Effector memory CD8-positive, alpha-beta T cell (primary cell): ENCODE measurements around the gene PREB.
"Not testable (repeated sequence)": the region's sequence is repeated elsewhere in the genome, so short reads cannot be mapped to it uniquely, and the experiment has no call there.

ENCODE experiments used
- ATAC-seq: fragments of 150-1000 bp; cut with Tn5 transposase; replicated peaks from 2 replicates; pipeline ENCODE4 v1.10.0; 2021; ENCODE audit warnings: mild to moderate bottlenecking, moderate library complexity
- DNase-seq, 3 experiments: peaks; one replicate each; pipeline ENCODE4 v3.0.0; 2021
- H3K27ac Mint-ChIP-seq, 2 donors: one replicate each; pipeline ENCODE4 v1.8.0; 2022; ENCODE audit warnings: mild to moderate bottlenecking in 2 of 2, mixed read lengths in 2 of 2, moderate library complexity in 2 of 2
- H3K27me3 Mint-ChIP-seq, 2 donors: one replicate each; pipeline ENCODE4 v1.8.0; 2022; ENCODE audit warnings: mixed read lengths in 2 of 2
- H3K36me3 Mint-ChIP-seq: one replicate; pipeline ENCODE4 v1.8.0; 2022; ENCODE audit warnings: mild to moderate bottlenecking, moderate library complexity, mixed read lengths; ENCODE audit not compliant: insufficient read depth
- H3K4me1 Mint-ChIP-seq, 2 donors: one replicate each; pipeline ENCODE4 v1.8.0; 2022; ENCODE audit warnings: low read depth in 2 of 2, mixed read lengths in 2 of 2
- H3K4me3 Mint-ChIP-seq, 2 donors: one replicate each; pipeline ENCODE4 v1.8.0; 2022; ENCODE audit warnings: mild to moderate bottlenecking in 2 of 2, mixed read lengths in 2 of 2, moderate library complexity in 2 of 2
- H3K9me3 Mint-ChIP-seq, 2 donors: one replicate each; pipeline ENCODE4 v1.8.0; 2022; ENCODE audit warnings: mixed read lengths in 2 of 2

PREB gene

GRCh38 chr2:27128668-27129571 is 5.5 kb downstream of the PREB start:
- Mint-ChIP-seq H3K4me1 (peaks cover 17 to 24% of the 10 kb centered on the region in 2 donors), H3K4me3 (no peak overlapping the region), H3K27ac (no peak overlapping the region)

GRCh38 chr2:27127883-27128667 is 6.4 kb downstream of the PREB start:
- Mint-ChIP-seq H3K9me3 (no peaks in the 10 kb centered on the region), H3K4me3 (no peak overlapping the region), H3K27ac (no peak overlapping the region), H3K4me1 (peaks cover 14 to 21% of the 10 kb centered on the region in 2 donors), H3K36me3 (peaks cover 8% of the 10 kb centered on the region), H3K27me3 (no peaks in the 10 kb centered on the region)
- ATAC-seq: no peak
- DNase-seq: no peak

More at GRCh38 chr2:27128668-27129571, 5.5 kb downstream of the PREB start:
- no peaks in the 10 kb centered on the region for H3K27me3 Mint-ChIP-seq
- no peaks in the 10 kb centered on the region for H3K9me3 Mint-ChIP-seq
- H3K36me3 Mint-ChIP-seq: peaks cover 15% of the 10 kb centered on the region
- no peak for DNase-seq
- ATAC-seq: no peak

GRCh38 chr2:27126252-27126710 is 8.2 kb downstream of the PREB start:
- H3K27me3 Mint-ChIP-seq: no peaks in the 10 kb centered on the region
- no peak for DNase-seq
- H3K9me3 Mint-ChIP-seq: no peaks in the 10 kb centered on the region
- H3K36me3 Mint-ChIP-seq: peaks cover 4% of the 10 kb centered on the region
- peaks cover 15 to 22% of the 10 kb centered on the region in 2 donors for H3K4me1 Mint-ChIP-seq
- H3K27ac Mint-ChIP-seq: no peak overlapping the region
- ATAC-seq: no peak
- no peak overlapping the region for H3K4me3 Mint-ChIP-seq

GRCh38 chr2:27125104-27125503 is 9.3 kb downstream of the PREB start:
- peak overlapping the region in 1 of 2 donors; percentile 84 for H3K27ac Mint-ChIP-seq
- peak overlapping the region in 1 of 2 donors; percentile 91 for H3K4me3 Mint-ChIP-seq
- H3K36me3 Mint-ChIP-seq: peaks cover 4% of the 10 kb centered on the region
- DNase-seq (no peak), ATAC-seq (no peak)
- no peaks in the 10 kb centered on the region for H3K9me3 Mint-ChIP-seq
- peaks cover 2 to 4% of the 10 kb centered on the region in 2 donors for H3K27me3 Mint-ChIP-seq
- peaks cover 15% of the 10 kb centered on the region in 2 donors for H3K4me1 Mint-ChIP-seq

- ATAC-seq (peak; percentile 91), DNase-seq (peak; percentile 54 to 58 (median 56))
- H3K27me3 Mint-ChIP-seq: peaks cover 13 to 20% of the 10 kb centered on the region in 2 donors
- peaks cover 15 to 19% of the 10 kb centered on the region in 2 donors for H3K4me1 Mint-ChIP-seq
- peak within 1 kb of the TSS; percentile 84 to 93 for H3K27ac Mint-ChIP-seq
- peaks cover 4% of the 10 kb centered on the region for H3K36me3 Mint-ChIP-seq
- no peaks in the 10 kb centered on the region for H3K9me3 Mint-ChIP-seq
- H3K4me3 Mint-ChIP-seq: peak within 1 kb of the TSS; percentile 91 to 97
Measured at GRCh38 chr2:27123302-27124150, 10.9 kb downstream of the PREB start, which contains the start of gene ABHD1. Gene ABHD1 (plus strand): TSS chr2:27123815. CDS start chr2:27123949, 134 bp downstream.

GRCh38 chr2:27122791-27123190 is 11.6 kb downstream of the PREB start:
- DNase-seq (no peak), ATAC-seq (no peak)
- Mint-ChIP-seq H3K9me3 (no peaks in the 10 kb centered on the region), H3K27ac (peak overlapping the region; percentile 84 to 93), H3K4me1 (peaks cover 15 to 19% of the 10 kb centered on the region in 2 donors), H3K27me3 (peaks cover 19 to 27% of the 10 kb centered on the region in 2 donors), H3K36me3 (peaks cover 4% of the 10 kb centered on the region), H3K4me3 (peak overlapping the region; percentile 91 to 97)

GRCh38 chr2:27121906-27122305 is 12.5 kb downstream of the PREB start:
- no peak overlapping the region for H3K27ac Mint-ChIP-seq
- H3K9me3 Mint-ChIP-seq: no peaks in the 10 kb centered on the region
- peaks cover 15 to 19% of the 10 kb centered on the region in 2 donors for H3K4me1 Mint-ChIP-seq

GRCh38 chr2:27119330-27119670 is 15.1 kb downstream of the PREB start:
- DNase-seq, H3K27ac Mint-ChIP-seq, ATAC-seq, H3K9me3 Mint-ChIP-seq, H3K36me3 Mint-ChIP-seq: not testable (repeated sequence)
- H3K4me3 Mint-ChIP-seq: peak overlapping the region in 1 of 2 donors; percentile 61
- peaks cover 15 to 19% of the 10 kb centered on the region in 2 donors for H3K4me1 Mint-ChIP-seq
- H3K27me3 Mint-ChIP-seq: peaks cover 26 to 50% of the 10 kb centered on the region in 2 donors

More at GRCh38 chr2:27121906-27122305, 12.5 kb downstream of the PREB start:
- Mint-ChIP-seq H3K36me3 (peaks cover 4% of the 10 kb centered on the region), H3K4me3 (no peak overlapping the region), H3K27me3 (peaks cover 22 to 36% of the 10 kb centered on the region in 2 donors)
- no peak for ATAC-seq
- DNase-seq: no peak

- H3K27ac Mint-ChIP-seq: no peak within 1 kb of the TSS
- H3K9me3 Mint-ChIP-seq: no peaks in the 10 kb centered on the region
- H3K36me3 Mint-ChIP-seq: peaks cover 4% of the 10 kb centered on the region
- H3K4me1 Mint-ChIP-seq: peaks cover 12 to 15% of the 10 kb centered on the region in 2 donors
- DNase-seq (no peak), ATAC-seq (no peak)
- H3K4me3 Mint-ChIP-seq: peak within 1 kb of the TSS; percentile 20 to 61
- peaks cover 26 to 53% of the 10 kb centered on the region in 2 donors for H3K27me3 Mint-ChIP-seq
Measured at GRCh38 chr2:27118525-27119329, 15.7 kb downstream of the PREB start, which contains the start of gene CGREF1. Gene CGREF1 (minus strand): TSS chr2:27119128. CDS start chr2:27104366, 14,762 bp downstream.

- Mint-ChIP-seq H3K4me3 (peak overlapping the region; percentile 19 to 20), H3K9me3 (no peaks in the 10 kb centered on the region), H3K27me3 (peaks cover 27 to 53% of the 10 kb centered on the region in 2 donors), H3K4me1 (peaks cover 8 to 11% of the 10 kb centered on the region in 2 donors), H3K27ac (no peak overlapping the region), H3K36me3 (peaks cover 4% of the 10 kb centered on the region)
- DNase-seq (no peak), ATAC-seq (no peak)
Measured at GRCh38 chr2:27117995-27118524, 16.4 kb downstream of the PREB start.

- Mint-ChIP-seq H3K9me3 (no peaks in the 10 kb centered on the region), H3K4me1 (peaks cover 0 to 4% of the 10 kb centered on the region in 2 donors), H3K36me3 (no peaks in the 10 kb centered on the region), H3K27ac (no peak overlapping the region), H3K4me3 (no peak overlapping the region), H3K27me3 (peaks cover 32 to 53% of the 10 kb centered on the region in 2 donors)
- ATAC-seq (no peak), DNase-seq (no peak)
Measured at GRCh38 chr2:27115519-27115918, 18.9 kb downstream of the PREB start.
